ENCODE results near the gene NPEPPS. TPM values are rescaled to one million over a fixed set of nuclear protein-coding genes. Genes with fewer than 3 reads are reported as not detected.

The NPEPPS gene
- total and polyA plus RNA-seq, 2 of the 13 experiments (the other 11 are each of a cell fraction or from before 2014, with no cell fraction given): 53.5 to 127 TPM

DNA sequence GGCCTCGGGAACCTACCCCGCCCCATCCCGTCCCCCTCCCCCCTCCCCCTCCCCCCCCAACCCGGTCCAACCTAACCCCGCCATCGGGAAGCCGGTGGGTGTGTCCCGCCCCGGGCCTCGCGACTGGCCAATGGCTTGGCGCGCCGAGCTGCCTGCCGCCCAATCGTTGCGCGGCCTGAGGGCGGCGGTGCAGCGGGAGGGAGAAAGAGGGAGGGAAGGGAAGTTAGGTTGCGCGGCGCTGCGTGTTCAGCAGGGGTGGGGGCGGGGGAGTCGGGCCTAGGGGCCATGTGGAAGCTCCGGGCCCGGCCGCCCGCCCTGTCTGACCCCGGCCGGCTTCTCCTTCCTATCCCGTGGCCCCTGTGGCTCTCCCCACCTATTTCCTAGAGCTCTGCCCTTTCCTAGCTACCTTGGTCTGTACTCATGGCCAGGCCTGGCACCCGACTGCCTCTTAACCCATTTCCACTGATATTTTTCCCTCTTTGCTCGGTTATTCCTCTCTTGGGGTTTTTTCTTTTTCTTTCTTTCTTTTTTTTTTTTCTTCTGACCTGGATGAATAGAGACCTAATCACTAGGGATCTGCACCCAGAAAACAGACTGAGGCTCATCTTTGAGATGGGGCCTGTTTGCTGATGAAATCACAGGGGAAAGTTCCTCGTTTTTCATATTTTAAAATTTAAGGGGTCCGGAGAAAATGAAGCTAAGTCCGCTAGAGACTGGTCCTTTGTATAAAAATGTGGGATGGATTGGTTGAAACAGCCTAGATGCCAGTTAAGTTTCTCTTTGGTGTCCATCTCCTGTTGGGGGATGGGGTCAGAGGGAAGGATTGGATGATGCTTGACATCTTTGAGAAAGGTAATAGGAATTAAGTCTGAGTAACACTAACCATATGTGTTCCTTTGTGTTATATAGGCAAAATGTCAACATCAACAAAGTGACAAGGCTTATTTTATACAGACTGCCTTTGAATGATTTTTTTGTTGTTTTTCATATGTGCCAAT lies 119.9 kb downstream of the NPEPPS start (continued):
- TF ChIP-seq, protein P1, sequence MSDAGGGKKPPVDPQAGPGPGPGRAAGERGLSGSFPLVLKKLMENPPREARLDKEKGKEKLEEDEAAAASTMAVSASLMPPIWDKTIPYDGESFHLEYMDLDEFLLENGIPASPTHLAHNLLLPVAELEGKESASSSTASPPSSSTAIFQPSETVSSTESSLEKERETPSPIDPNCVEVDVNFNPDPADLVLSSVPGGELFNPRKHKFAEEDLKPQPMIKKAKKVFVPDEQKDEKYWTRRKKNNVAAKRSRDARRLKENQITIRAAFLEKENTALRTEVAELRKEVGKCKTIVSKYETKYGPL (CRISPR knock-in tag; IDR thresholded peaks at IDR 0.05): peak; percentile 31; the same call in 1 of the 2 replicates
- no peak for TF ChIP-seq FOXA3 (CRISPR knock-in tag; IDR thresholded peaks at IDR 0.05)
- TF ChIP-seq, protein P2, sequence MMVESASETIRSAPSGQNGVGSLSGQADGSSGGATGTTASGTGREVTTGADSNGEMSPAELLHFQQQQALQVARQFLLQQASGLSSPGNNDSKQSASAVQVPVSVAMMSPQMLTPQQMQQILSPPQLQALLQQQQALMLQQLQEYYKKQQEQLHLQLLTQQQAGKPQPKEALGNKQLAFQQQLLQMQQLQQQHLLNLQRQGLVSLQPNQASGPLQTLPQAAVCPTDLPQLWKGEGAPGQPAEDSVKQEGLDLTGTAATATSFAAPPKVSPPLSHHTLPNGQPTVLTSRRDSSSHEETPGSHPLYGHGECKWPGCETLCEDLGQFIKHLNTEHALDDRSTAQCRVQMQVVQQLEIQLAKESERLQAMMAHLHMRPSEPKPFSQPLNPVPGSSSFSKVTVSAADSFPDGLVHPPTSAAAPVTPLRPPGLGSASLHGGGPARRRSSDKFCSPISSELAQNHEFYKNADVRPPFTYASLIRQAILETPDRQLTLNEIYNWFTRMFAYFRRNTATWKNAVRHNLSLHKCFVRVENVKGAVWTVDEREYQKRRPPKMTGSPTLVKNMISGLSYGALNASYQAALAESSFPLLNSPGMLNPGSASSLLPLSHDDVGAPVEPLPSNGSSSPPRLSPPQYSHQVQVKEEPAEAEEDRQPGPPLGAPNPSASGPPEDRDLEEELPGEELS (CRISPR knock-in tag; IDR thresholded peaks at IDR 0.05): 0 out of 2 replicates have a peak, but pooled peaks have one; percentile 26
- TF ChIP-seq SP2 (CRISPR knock-in tag; IDR thresholded peaks at IDR 0.05): peak; percentile 93
- no peak for TF ChIP-seq ZNF451 (CRISPR knock-in tag; IDR thresholded peaks at IDR 0.05)
- peak; percentile 84 for TF ChIP-seq YEATS4 (CRISPR knock-in tag; IDR thresholded peaks at IDR 0.05; ENCODE audit: borderline replicate concordance)
- peak; percentile 22 for TF ChIP-seq TBL1XR1 (IDR thresholded peaks at IDR 0.05; ENCODE audit: borderline replicate concordance, low read length, partially characterized antibody)
- 0 out of 2 replicates have a peak, but pooled peaks have one; percentile 20 for TF ChIP-seq ZNF878 (CRISPR knock-in tag; IDR thresholded peaks at IDR 0.05)
- no peak for TF ChIP-seq JARID2 (CRISPR knock-in tag; IDR thresholded peaks at IDR 0.05; ENCODE audit: insufficient replicate concordance)
- TF ChIP-seq, protein P3, sequence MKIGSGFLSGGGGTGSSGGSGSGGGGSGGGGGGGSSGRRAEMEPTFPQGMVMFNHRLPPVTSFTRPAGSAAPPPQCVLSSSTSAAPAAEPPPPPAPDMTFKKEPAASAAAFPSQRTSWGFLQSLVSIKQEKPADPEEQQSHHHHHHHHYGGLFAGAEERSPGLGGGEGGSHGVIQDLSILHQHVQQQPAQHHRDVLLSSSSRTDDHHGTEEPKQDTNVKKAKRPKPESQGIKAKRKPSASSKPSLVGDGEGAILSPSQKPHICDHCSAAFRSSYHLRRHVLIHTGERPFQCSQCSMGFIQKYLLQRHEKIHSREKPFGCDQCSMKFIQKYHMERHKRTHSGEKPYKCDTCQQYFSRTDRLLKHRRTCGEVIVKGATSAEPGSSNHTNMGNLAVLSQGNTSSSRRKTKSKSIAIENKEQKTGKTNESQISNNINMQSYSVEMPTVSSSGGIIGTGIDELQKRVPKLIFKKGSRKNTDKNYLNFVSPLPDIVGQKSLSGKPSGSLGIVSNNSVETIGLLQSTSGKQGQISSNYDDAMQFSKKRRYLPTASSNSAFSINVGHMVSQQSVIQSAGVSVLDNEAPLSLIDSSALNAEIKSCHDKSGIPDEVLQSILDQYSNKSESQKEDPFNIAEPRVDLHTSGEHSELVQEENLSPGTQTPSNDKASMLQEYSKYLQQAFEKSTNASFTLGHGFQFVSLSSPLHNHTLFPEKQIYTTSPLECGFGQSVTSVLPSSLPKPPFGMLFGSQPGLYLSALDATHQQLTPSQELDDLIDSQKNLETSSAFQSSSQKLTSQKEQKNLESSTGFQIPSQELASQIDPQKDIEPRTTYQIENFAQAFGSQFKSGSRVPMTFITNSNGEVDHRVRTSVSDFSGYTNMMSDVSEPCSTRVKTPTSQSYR (CRISPR knock-in tag; IDR thresholded peaks at IDR 0.05; ENCODE audit: borderline replicate concordance): peak; percentile 82
- no peak for TF ChIP-seq RBM22 (optimal IDR thresholded peaks at IDR 0.05; ENCODE audit: low read length)
- TF ChIP-seq CENPT (CRISPR knock-in tag; IDR thresholded peaks at IDR 0.05; ENCODE audit: low read depth): no peak
- TF ChIP-seq ZFP62 (CRISPR knock-in tag; IDR thresholded peaks at IDR 0.05): no peak
- no peak for TF ChIP-seq ZNF766 (CRISPR knock-in tag; IDR thresholded peaks at IDR 0.05; ENCODE audit: borderline replicate concordance)
- TF ChIP-seq MAFK (conservative IDR thresholded peaks at IDR 0.05 in 1 of 2, IDR thresholded peaks at IDR 0.05 in 1 of 2; ENCODE audit: low read length in 2 of 2): no peak
- TF ChIP-seq FOSL2 (CRISPR knock-in tag; IDR thresholded peaks at IDR 0.05): peak; percentile 36; the same call in 1 of the 2 replicates
- TF ChIP-seq PCBP1 (IDR thresholded peaks at IDR 0.05; ENCODE audit: borderline replicate concordance, low read depth, low read length): 0 out of 2 replicates have a peak, but pooled peaks have one; percentile 69
- peak; percentile 67; the same call in 1 of the 2 replicates for TF ChIP-seq REPIN1 (CRISPR knock-in tag; IDR thresholded peaks at IDR 0.05; ENCODE audit: borderline replicate concordance, low read depth)
- TF ChIP-seq, protein P4, sequence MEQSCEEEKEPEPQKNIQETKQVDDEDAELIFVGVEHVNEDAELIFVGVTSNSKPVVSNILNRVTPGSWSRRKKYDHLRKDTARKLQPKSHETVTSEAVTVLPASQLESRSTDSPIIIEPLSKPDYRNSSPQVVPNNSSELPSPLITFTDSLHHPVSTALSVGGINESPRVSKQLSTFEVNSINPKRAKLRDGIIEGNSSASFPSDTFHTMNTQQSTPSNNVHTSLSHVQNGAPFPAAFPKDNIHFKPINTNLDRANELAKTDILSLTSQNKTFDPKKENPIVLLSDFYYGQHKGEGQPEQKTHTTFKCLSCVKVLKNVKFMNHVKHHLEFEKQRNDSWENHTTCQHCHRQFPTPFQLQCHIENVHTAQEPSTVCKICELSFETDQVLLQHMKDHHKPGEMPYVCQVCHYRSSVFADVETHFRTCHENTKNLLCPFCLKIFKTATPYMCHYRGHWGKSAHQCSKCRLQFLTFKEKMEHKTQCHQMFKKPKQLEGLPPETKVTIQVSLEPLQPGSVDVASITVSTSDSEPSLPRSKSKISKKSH (CRISPR knock-in tag; IDR thresholded peaks at IDR 0.05; ENCODE audit: borderline replicate concordance): no peak
- TF ChIP-seq SOX13 (IDR thresholded peaks at IDR 0.05): peak; percentile 82; the same call in 1 of the 2 replicates
- TF ChIP-seq SOX13 (CRISPR knock-in tag; conservative IDR thresholded peaks at IDR 0.05 in 1 of 2, IDR thresholded peaks at IDR 0.05 in 1 of 2): peak in 1 of 2 experiments; percentile 37; a peak in 1 of 4 replicates
